ENCODE results near the gene LDLRAD3.
"Not testable (repeated sequence)": the region's sequence is repeated elsewhere in the genome, so short reads cannot be mapped to it uniquely, and the experiment has no call there.

LDLRAD3 gene

DNA sequence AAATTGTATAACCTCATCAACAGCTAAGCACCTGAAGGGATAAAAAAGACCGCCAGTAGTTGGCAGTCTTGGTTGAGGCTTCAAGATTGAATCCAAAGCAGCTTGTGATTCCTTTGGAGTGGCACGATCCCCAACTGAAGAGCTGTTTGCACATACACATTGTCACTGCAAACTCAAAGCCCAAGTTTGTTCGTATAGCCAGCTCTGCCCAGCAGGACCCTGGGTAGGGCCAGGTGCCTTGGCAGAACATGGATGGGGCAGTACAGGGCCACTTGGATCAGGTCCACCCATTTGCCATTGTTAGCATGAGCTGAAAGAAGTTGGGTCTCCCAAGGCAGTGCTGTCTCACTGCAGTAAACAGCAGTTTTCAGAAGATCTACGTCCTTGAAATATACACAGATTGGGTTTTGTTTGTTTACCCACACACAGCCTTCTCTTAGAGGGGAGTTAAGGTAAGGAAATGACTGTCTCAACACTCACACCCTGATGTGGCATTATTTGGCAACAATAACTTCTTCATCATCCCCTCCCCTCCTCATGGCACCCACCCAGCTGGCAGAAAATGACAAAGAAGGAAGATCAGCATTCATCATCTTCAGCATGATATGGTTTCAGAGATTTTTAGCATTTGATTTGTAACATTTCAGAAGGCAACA lies 212.4 kb downstream of the LDLRAD3 start:
- DNase-seq (ENCODE audit: low read depth in 2 of 2, low spot score in 1 of 2): no peak

DNA sequence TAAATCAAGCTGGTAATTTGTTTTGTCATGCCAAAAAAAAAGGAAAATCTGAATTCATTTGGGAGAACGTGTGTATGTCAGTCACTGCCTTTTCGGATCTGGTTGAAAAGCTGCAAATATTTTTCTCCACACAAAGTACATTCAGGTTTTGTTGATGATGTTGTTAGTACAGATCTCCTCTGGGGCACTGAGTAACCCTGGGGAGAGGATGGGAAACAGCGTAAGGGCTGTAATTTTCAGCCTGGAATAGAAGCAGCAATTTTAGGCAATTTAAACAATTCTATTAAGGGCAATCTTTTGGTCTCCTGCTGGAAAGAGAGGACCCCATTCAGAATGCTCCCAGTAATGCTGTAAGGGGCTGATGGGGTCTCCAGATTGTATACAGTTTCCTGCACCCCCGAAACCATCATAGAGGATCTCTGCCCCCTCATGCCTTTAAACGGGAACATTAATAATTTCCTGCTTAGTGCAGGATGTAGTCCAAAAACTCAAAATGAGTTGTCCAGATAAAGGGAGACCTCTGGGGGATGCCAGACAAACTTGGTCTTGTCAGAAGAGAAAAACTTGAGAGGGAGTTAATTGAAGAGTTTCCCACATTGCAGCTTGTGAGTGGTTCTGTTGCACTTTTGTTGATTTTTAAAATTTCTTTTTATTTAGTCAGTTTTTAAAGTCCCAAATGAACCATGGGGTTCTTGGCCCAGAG lies 213.1 kb downstream of the LDLRAD3 start:
- no peak for DNase-seq (ENCODE audit: low read depth in 2 of 2, low spot score in 1 of 2)

DNA sequence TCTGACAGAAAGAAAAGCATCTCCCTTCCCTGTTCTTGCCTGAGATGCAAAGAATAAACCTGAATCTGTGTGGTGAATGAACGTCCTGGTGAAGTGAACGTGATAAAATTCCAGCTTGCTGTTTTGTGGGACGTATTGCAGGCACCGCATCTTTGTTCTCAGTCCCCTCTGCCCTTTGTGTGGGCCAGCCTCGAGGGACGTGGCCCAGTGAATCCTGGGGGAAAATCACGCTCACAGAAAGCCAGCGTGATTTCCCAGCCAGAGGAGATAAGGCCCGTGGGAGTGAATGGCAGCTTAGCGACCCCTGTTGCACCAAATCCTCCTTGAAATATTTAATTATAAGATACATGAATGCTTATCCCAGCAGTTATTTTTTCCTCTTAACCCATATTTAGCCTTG lies 216.2 kb downstream of the LDLRAD3 start:
- no peak for DNase-seq (ENCODE audit: low read depth in 2 of 2, low spot score in 1 of 2)

DNA sequence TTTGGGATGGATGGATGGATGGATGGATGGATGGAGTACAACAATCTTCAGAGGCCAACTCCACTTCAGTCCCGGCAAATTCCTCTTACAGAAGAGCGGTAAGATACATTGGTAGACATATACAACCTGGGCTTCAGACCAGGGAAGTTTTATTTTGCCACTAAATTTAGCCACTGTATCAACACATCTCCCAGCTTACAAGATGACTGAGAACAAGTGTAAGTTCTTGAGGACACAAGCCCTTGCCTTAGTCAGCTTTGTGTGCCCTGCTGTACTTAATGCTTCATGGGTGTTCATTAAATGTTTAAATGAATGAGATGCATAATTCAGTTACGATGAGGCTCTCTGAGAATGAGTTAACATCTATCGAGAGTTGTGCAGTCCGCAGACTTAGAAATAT lies 217.7 kb downstream of the LDLRAD3 start:
- DNase-seq (ENCODE audit: low read depth in 2 of 2, low spot score in 1 of 2): no peak

DNA sequence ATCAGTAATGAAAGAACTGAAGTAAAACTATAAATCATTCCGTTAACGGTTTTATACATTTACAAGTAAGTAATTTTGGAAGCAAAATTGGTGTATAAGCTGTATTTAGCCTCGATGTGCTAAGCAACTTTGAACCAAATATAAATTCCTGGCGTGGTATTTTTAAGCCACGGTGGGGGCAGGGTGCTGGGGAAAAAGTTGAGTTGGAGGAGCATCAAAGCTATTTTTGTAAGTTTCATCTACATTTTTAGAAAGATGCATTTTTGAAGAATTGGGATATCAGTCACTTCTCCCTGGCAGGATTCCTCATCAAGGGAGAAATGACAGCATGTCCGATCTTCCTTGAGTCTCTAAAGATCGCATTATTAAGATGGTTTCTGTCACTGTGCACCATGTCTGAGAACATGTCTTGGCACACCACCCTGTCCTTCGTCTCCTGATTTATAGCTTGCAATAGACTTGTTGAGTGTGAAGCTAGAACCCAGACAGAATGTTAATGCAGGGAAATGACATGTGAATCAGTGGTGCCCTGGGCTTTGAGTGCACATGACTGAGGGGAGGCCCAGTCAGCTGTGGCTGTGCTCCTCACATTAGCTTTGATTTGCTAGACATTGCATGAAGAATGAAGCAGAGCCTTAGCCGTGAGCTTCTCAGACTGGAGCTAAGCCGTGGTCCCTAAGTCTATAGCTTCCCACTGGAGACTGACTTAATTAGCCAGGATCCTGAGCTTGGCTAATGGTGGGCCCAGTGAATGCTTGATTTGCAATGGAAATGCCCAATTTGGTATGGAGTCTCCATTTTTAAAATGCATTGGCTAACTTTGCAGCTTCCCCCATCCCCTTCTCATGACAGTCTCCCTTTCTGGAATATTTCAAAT lies 218.4 kb downstream of the LDLRAD3 start:
- DNase-seq (ENCODE audit: low read depth in 2 of 2, low spot score in 1 of 2): no peak

DNA sequence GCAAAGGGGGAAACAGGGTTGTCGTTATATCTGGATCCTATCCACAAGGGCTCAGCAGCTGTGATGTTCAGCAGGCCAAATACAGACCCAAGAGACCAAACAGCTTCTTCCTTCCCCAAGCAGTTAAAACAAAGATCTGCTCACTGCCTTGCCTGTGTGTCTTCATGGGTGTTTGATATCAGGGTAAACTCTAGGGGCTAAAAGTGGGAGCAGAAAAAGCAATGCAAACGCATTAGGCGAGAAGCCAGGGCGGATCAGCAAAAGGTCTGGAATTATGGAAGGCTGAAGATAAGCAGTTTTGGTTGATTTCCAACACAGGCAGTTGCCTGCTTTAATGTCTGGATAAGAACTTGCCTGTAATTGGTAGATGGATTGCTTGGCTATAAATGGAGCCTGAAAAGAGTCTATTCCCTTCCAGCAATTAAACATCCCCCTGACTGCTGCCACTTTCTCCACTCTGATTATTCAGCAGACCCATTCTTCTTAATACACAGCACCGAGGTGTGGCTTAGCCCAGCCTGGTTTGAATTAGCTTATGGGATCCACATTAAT lies 219.1 kb downstream of the LDLRAD3 start:
- DNase-seq (ENCODE audit: low read depth in 2 of 2, low spot score in 1 of 2): no peak

DNA sequence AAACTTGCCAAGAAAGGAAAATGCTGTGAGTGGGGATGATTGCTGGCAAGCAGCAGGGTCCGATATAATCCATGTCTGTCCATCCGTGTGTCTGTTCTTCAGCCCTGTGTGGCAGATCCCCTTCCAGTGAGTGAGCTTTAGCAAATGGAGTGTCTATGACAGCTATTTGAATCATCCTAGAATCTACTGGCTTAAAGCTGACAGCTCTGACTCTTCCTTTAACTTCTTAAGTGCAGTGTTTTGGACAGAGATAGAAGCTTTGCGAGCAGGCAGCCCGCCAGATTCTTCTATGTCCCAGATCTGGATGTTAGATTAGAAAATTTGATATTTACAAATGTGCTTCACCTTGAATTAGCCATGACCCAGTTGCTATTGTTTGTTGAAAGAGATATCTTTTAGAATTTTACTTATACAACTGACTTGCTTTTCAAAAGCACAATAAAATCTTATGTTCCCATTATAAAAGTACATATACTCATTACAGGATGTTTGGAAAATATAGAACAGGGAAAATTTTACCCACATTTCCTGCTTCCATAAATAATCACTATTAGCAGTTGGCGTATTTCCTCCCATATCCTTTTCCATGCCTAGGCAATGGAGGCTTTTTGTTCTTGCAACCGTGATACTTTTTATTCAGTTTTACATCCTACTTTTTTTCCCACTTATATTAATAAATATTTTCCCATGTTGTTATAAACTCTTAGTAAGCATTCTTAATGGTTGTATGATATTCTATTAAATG lies 220.8 kb downstream of the LDLRAD3 start:
- no peak for DNase-seq (ENCODE audit: low read depth in 2 of 2, low spot score in 1 of 2)

DNA sequence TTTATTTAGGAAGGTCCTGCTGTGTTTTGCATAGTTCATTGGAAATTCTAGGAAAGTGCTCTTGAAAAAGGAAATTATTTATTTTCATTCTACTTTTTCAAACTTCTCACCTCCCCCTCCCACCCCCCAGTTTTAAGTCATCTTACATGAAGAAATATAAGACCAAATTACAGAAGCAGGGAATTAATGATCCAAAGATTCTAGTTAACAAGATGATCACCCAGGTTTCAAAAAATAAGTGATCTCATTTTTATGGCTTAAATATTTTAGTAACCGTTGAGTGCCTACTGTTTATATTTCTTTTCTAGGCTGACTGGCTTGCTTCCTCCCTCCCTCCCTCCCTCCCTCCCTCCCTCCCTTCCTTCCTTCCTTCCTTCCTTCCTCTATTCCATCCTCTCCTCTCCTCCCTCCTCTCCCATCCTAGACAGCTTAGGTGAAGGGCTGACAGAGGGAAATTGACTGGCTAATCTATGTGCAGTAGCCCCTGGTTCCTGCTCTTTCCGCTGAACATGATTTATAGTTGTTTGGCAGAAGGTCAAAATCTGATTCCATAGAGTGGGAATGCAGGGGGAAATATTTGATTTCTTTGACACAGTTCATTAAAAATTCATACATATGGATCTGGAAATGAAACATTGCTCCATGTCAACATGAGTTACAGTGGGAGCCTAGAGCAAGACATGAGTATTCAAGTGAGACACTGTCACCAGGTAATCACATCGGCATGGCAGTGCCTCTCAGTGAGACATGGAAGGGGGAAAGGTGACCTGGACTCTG lies 221.9 kb downstream of the LDLRAD3 start:
- no peak for DNase-seq (ENCODE audit: low read depth in 2 of 2, low spot score in 1 of 2)

DNA sequence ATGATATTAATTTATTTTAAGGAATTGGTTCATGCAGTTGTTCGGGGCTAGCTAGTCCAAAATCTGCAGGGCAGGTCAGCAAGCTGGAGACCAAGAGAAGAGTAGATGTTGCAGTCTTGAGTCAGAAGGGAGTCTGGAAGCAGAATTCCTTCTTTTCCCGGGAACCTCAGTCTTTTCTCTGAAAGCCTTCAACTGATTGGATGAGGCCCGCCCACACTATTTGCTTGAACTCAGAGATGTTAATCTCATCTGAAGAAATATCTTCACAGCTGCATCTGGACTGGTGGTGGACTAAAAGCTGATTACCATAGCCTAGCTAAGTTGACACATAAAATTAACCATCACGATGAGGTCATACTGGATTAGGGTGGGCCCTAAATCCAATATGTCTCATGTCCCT lies 223.2 kb downstream of the LDLRAD3 start:
- DNase-seq (ENCODE audit: low read depth in 2 of 2, low spot score in 1 of 2): no peak

DNA sequence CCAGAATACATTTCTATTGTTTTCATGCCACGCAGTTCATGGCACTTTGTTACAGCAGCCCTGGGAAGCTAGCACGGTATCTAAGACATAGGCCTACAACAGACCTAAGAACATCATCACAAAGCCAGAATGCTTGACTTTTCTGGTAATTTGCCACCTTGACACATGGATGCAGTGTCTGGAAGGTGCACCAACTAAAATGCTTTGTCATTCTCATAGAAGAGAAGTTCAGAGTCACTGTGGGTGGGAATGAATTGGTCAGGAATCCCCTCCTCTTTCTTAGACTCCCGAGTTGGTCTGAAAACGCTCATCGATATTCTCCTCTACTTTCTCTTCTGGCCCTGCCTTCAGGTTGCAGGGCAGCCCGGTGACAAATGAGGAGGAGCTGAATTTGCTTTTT lies 223.9 kb downstream of the LDLRAD3 start:
- no peak for DNase-seq (ENCODE audit: low read depth in 2 of 2, low spot score in 1 of 2)

DNA sequence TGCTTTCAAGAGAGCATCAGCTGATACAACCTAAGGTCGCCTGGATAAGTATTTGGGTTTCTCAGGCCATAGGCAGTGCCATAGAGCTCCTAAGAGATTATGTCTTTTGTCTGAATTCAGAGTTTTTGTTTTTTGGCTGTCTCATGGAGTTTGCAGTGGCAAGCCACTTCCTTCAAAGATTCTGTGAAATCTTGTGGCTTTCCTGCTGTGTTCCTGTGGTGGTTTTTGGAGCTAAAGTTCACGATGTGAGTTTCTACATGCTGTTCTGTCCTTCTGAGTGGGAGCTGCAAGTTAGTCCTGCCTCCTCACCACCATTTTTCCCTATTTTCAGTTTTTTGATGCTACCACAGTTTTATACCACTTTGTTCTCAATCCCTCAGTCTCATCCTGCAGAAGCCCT lies 234.0 kb downstream of the LDLRAD3 start:
- no peak for DNase-seq (ENCODE audit: low read depth in 2 of 2, low spot score in 1 of 2)

DNA sequence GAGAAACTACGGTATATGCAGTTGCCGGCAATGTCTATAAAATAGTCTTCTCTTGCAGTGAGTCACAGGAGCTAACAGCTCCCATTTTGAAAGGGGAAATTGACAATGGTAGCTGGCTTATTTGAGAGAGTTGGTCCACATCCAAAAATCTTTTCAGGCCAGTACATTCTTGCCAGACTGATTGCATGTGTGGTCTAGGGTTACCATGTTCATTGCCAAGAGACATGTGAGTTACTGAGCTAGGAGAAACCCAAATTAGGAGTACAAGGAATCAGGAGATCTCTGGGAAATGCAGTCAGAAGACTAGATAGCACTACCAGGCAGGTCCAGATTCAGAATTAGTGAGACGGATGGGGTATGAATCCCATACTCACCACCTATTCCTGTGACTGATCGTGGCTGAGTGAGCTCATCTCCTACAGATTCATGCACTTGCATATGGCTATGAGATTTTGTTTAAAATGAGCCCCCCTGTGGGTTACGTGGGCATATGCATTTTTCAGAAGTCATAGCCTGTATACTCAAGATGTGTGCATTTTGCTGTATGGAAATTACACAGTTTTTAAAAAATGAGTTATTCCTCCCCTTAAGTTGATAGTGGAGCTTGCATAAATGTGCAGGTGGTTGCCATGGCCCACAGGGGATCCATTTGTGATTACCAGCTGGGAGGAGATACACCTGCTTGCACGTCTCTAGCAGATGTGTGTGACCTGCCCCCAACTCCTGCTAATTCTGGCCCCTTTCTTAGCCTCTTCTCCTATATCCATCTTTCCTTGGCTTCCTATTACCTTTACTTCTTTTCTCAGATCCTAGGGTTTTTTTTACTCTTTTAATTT lies 242.7 kb downstream of the LDLRAD3 start:
- DNase-seq (ENCODE audit: low read depth in 2 of 2, low spot score in 1 of 2): no peak

DNA sequence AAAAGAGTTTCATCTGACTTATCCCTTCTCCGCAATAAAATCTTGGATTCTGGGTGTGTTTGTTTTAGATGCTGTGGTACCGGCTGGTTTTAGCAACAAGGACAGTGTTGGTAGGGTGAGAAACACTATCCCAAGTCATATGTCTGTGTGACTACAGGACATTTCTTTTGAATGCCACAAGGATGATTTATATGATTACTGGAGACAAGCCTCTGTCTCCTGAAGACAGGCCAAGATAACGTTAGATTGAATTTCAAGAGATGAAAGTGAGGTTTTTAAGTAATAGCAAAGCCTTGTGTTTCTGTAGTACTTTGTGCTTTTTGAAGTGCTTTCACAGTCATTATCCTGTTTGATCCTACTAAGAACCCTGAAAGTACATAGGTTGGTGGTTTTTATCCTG lies 243.8 kb downstream of the LDLRAD3 start:
- DNase-seq (ENCODE audit: low read depth in 2 of 2, low spot score in 1 of 2): no peak

DNA sequence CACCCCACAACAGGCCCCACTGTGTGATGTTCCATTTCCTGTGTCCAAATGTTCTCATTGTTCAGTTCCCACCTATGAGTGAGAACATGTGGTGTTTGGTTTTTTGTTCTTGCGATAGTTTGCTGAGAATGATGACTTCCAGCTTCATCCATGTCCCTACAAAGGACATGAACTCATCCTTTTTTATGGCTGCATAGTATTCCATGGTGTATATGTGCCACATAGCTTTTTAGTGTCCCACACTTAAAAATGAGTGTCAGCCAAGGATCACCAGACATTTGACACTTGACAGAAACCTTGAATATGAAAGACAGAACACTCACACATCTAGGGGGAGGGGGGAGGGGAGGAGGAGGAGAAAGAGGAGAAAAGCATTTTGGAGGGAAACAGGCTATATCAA lies 245.9 kb downstream of the LDLRAD3 start:
- DNase-seq (ENCODE audit: low read depth in 2 of 2, low spot score in 1 of 2): not testable (repeated sequence)

DNA sequence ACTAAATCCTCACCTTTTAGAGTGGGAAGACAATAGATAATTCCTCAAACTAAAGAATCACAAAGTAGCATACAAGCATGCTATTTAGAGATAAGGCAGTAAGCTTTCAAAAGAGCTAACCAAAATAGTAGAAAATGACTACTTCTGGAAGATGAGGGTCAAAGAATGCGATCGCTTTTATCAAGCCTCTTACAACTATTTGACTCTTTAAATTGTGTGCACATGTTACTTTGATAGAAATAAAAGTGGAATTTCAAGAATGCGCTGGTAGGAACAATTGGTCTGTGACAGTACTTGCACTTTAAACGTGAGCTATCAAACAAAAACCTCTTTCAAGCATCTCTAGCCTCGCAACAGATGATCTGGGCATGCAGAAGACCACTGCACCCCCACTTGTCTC lies 248.1 kb downstream of the LDLRAD3 start:
- DNase-seq (ENCODE audit: low read depth in 2 of 2, low spot score in 1 of 2): no peak

DNA sequence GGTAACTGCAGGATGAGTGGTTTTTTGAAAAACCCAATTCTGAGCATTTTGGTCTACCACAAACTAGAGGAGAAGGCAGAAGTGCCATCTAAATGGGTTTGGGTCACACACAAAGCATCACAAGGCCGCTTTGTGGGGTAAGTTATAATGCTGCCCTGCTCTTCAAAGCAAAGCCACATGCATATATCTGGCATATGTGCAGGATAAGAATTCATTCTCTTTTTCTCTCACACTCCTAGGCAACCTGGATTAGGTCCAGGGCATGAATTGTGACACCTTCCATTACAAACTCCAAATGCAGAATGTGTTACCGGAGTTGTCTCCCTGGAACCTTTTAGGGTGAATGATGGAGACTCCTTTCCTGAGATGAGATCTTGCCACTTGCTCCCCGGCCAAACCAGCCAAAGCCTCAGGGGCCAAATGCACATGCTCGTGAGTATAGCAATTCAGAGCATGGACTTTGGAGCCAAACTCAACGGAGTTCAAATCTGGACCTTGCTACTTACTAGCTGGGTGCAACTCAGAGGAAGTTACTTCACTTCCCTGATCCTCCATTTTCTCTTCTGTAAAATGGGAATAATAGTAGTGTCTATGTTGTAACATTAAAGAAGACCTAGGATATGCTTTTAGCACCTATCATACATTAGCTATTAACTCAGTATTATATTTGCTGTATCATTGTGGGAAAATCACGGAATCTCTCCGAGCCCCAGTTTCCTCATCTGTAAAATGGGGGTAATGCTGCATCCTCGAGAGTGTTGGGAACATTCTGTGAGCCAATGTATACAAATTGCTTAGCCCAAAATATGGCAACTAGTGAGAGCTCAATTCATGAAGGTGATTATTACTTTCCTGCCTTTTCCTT lies 248.8 kb downstream of the LDLRAD3 start:
- no peak for DNase-seq (ENCODE audit: low read depth in 2 of 2, low spot score in 1 of 2)

DNA sequence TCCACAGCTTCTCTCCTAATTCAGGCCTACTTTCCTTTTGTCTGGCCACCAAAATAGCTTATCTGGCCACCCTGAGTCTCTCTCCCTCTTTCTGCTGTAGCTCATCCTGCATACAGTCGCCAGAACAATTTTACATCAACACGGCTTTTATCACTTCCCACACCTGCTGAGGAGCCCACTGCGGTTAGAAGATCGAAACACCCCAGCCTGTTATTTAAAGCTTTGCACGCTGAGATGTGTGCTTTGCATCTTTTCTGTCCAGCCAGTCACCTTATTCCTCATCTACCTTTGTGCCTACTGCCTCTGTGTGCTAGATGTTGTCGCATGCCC lies 249.4 kb downstream of the LDLRAD3 start:
- DNase-seq (ENCODE audit: low read depth in 2 of 2, low spot score in 1 of 2): no peak

DNA sequence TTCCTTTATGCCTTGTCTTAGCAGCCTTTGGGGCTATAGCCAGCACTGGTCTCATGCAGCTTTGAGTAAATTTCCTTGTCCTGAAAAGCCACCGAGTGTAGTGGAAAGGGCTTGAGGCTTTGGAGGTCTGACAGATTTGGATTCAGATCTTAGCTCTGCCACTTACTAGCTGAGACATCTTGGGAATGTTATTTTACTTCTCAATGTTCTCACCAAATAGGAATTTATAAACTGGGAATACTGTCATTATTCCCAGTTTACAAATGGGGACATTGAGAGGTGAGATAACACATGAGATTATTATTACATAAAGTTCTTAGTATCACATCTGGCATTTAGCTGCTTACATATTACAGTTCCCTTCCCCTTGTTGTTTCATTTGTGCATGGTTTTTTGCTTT lies 249.9 kb downstream of the LDLRAD3 start:
- DNase-seq (ENCODE audit: low read depth in 2 of 2, low spot score in 1 of 2): no peak
